ENCODE results near the gene DENND2C. TPM values are rescaled to one million over a fixed set of nuclear protein-coding genes. Genes with fewer than 3 reads are reported as not detected.

The DENND2C gene
- total RNA-seq, 1 donor from 2014 or later: 0.46 TPM

DNA sequence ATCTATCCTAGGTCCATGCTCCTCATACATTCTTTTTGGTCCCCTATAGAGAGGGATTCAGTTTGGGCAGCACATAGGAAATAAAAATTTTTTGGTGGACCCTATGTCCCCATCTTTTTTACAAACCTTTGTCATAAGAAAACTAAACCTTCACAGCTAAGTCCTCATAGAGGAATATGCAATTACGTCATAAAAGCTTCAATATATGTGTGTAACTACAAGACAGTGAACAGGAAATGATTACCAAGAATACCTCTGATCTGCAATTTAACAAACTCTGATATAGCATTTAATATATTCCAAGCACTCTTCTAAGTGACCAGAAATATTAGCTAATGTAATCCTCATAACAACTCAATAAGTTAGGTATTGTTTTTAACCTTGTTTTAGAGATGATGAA, 6.3 kb upstream of the DENND2C start:
- DNase-seq (ENCODE audit: low read depth, low spot score): no peak

- DNase-seq (ENCODE audit: low read depth, low spot score): no peak
These were observed 2.1 kb upstream of the DENND2C start for GRCh38 chr1:114671939-114672275.

DNA sequence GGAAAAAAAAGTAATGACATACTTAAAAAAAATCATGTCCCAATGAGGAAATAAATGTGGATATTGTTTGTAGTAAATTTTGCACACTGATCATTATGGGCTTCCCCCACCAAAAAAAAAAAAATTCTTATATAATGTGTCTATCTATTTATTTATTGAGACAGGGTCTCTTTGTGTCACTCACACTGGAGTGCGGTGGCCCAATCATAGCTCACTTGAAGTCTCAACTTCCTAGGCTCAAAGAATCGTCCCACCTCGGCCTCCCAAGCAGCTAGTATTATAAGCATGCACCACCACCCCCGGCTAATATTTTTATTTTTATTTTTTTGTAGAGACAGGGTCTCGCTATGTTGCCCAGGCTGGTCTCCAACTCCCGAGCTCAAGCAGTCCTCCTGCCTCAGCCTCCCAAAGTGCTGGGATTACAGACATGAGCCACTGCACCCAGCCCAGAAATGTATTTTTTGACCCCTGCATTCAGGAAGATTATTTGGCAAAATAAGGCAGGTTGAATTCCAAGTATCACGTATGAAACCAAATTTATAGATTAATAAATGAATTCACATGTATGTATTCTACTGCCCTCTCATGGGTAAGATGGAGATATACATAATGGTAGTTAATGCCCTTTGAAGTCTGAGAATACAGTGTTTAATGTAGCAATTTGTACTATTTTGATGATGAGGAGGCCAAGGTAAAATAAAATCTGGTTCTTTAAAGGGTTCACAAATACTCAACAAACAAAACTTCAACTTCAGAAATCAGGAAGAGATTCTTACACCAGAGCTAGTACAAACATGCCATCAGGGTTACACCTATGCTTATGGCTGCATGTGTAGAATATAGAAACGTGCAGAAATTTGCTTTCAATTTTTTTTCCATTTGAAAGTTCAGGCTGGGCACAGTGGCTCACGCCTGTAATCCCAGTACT, 1.4 kb upstream of the DENND2C start:
- DNase-seq (ENCODE audit: low read depth, low spot score): no peak

DNA sequence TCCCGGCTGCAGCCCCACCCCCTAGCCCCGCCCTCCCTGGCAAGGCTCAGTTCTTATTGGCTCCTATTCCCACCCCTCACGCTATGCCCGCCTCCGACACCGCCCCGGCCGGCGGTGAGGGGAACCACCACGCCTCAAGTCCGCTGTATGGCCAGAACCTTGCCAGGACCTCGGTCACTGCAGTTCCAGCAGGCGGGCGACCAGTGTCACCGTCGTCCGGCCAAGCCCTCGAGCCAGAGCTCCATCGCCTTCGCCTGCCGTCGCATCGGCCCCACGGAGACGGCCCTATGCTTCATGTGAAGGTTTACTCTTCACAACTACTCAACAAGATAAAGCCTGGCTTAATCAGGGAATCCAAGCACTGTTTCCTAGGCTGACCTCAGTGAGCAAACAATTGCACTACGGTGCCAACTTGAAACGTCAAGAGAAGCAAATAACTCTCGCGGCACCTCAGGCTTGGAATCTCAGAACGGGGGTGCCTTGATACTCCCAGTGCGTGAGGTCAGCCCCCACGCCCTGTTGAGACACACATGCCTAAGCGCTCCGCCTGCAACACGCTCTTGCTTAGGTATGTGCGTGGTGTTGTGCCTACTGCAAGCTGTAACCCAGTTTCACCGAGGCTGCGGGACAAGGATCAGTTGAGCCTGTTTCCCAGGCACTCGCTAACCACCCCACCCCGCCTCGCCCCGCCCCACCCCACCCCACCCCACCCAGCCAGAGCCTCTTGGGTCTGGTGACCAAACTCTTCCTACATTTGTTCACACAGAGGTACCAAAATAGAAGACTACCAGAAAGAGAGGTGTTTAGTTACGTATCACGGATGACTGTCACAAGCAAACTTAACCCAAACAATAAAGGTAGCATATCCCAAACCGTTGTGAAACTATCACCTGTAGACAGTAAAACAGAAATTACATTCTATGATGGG, 498 bp upstream of the DENND2C start:
- DNase-seq (ENCODE audit: low read depth, low spot score): peak; percentile 53

GRCh38 chr1:114668784-114669561, 876 bp downstream of the DENND2C start:
- DNase-seq (ENCODE audit: low read depth, low spot score): no peak

- no peak for DNase-seq (ENCODE audit: low read depth, low spot score)
These were observed 1.5 kb downstream of the DENND2C start for GRCh38 chr1:114668373-114668772.

DNA sequence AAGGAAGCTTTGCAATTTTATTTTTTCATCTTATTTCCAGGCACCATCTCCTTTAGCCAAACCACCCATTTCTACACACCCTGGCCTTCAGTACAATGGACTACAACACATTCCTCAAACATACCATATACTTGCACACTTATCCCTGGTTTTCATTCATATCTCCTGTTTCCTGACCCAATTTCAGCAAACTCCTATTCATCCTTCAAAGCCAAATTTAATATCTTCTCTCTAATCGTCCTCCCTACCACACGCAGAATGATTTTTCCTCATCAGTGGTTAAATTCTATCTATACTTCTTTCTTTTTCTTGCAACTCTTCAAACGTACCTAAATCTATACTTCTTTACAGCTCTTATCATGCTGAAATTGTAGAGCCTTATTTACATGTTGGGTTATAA, 2.9 kb downstream of the DENND2C start:
- DNase-seq (ENCODE audit: low read depth, low spot score): no peak

DNA sequence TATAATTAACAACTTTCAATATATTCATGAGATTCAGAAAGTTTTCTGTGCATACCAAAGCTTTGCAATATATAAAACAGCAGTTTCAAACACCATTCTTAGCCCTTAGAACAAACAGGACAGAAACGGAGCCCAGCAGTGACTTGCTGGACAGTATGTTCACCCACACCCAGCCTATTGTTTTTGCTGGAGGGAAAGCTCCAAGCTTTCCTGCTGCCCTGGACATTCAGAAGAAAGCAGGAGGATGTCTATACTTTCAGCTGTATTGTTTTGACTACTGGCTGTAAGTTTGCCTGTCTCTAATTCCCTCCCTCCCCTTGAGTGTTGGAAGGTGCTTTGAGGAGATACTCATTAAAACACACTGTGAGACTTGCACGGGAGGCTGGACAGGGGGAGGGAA, 9.6 kb downstream of the DENND2C start:
- DNase-seq (ENCODE audit: low read depth, low spot score): no peak

- DNase-seq (ENCODE audit: low read depth, low spot score): no peak
These were observed 18.0 kb downstream of the DENND2C start for GRCh38 chr1:114651893-114652292.

GRCh38 chr1:114648503-114648902, 21.3 kb downstream of the DENND2C start:
- DNase-seq (ENCODE audit: low read depth, low spot score): no peak

DNA sequence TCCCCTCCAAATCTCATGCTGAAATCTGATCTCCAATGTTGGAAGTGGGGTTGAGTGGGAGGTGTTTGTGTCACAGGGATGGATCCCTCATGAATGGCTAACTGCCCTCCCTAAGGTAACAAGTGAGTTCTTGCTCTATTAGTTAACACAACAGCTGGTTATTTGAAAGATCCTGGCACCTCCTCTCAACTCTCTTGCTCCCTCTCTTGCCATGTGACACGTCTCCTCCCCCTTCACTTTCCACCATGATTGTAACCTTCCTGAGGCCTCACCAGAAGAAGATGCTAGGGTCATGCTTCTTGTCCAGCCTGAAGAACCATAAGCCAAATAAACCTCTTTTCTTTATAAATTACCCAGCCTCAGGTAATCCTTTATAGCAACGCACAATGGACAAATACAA, 28.5 kb downstream of the DENND2C start:
- DNase-seq (ENCODE audit: low read depth, low spot score): no peak

DNA sequence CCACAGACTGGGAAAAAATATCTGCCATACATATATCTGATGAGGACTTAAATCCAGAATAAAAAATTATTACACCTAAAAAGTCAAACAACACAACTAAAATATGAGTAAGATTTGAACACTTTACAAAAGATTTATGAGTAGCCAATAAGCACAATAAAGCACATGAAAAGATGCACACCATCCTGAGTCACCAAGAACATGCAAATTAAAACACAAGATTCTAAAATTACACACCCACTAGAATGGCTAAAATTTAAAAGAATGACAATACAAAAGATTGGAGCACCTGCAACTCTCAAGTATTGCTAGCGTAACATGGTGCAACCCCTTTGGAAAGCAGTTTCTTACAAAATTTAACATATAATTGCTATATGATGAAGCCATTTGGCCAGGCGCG, 30.9 kb downstream of the DENND2C start:
- DNase-seq (ENCODE audit: low read depth, low spot score): no peak

DNA sequence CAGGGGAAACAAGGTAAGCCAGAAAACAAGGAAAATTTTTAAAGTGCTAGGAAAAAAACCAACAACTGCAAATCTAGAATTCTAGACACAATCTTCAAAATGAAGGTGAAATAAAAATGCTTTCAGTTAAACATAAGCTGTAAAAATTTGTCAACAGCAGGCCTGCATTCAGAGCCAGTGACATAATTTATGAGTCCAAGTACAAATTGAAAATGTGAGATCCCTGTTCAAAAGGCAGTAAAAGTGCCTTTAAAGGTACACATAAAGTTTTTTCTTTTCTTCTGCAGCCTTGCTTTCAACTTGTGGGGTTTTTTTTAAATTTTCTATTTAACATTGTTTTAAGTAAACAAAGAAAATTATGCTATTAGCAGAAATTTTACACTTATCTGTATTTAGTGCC, 37.4 kb downstream of the DENND2C start:
- DNase-seq (ENCODE audit: low read depth, low spot score): no peak

DNA sequence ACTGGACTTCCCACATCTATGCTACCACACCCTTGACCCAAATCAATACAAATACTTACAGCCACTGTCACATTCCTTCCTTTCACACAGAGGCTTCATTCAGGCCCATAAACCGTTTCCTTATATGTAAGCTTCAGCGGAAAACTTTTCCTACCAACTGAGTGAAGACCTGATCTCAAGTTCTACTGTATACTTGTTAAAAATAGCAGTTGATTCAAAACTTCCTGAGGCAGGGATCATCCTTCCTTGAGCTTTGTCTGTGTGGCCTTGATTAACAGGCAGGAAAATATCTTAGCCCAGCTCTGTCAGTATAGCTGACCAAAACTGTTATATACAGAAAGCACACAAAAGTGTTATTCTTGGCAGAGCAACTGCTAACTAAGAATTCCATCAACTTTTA, 42.7 kb downstream of the DENND2C start:
- no peak for DNase-seq (ENCODE audit: low read depth, low spot score)

GRCh38 chr1:114623364-114623763, 46.5 kb downstream of the DENND2C start:
- no peak for DNase-seq (ENCODE audit: low read depth, low spot score)

DNA sequence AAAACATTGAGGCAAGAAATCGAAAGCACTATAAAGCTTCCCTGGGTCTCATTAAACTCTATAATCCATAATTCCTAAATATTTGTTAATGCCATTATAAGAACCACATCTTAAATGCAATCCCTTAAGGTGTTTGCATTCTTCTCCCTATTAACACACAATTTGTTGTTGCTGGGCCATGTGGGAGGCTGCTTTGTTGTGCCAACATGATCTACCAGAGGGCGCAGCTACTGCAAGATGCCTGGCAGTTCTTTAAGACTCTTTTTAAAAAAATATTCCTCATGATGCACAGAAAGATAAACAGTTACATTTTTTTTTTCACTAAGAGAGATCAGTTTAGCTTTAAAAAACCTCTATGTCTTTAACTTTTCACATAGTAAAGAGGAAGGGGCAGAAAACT, 49.4 kb downstream of the DENND2C start:
- no peak for DNase-seq (ENCODE audit: low read depth, low spot score)

DNA sequence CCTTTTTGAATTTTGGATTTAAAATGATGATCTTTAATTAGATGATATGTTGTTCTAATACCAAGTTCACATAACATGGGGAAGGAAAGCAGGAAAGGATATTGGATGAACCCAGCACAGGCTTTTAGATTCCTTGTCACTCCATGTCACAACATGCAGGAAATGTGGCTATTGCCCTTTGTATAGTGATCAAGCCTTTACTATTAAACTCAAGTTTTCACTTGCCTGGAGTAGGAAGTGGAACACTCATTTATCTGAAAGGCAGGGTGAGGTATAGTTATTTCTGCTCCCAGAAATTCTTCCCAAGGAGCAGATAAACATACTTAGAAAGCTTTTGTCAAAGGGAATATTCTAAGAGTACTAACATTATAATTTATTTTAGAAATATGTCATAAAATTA, 51.2 kb downstream of the DENND2C start:
- no peak for DNase-seq (ENCODE audit: low read depth, low spot score)

- DNase-seq (ENCODE audit: low read depth, low spot score): no peak
These were observed 59.2 kb downstream of the DENND2C start for GRCh38 chr1:114610546-114611245.

GRCh38 chr1:114609826-114610225, 60.0 kb downstream of the DENND2C start:
- DNase-seq (ENCODE audit: low read depth, low spot score): no peak

GRCh38 chr1:114609026-114609425, 60.8 kb downstream of the DENND2C start:
- no peak for DNase-seq (ENCODE audit: low read depth, low spot score)

DNA sequence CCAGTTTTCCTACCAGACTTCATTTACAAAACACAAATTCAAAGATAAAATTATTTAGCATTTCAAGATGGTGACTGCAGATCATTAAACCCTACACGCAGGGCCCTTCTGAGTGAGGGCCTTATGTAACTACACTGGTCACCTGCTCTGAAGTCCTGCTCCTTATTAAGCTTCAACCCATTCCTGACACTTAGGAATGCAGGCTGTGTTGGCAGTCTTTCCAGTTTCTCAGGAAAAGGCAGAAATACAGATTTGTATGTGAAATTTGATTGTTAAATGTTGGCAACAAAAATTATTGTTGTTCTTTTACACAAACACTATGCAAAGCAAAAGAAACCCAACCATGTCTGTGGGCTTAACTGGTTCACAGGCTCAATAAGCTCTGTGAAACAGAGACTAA, 62.6 kb downstream of the DENND2C start:
- DNase-seq (ENCODE audit: low read depth, low spot score): no peak
